DND-41 (cell line): ENCODE measurements around the gene FAM3D.

Experiments
- CTCF ChIP-seq: IDR thresholded peaks from 2 replicates; pipeline ENCODE4 v1.5.1; 2012; ENCODE audit warnings: borderline replicate concordance, low read length, moderate library complexity, mild to moderate bottlenecking; ENCODE audit not compliant: poor library complexity, severe bottlenecking; ENCODE audit errors: extremely low read depth
- EZH2 ChIP-seq: IDR thresholded peaks from 3 replicates; pipeline ENCODE4 v1.6.1; 2012; ENCODE audit warnings: borderline replicate concordance, low read depth, mild to moderate bottlenecking, moderate library complexity, low read length, inconsistent platforms; ENCODE audit not compliant: severe bottlenecking

GRCh38 chr3:58686847-58687246 lies 20.3 kb upstream of the FAM3D start:
- no peak for TF ChIP-seq CTCF
- no peak for TF ChIP-seq EZH2
